GM12801 (cell line): ENCODE measurements around the gene CLPTM1L.

ENCODE experiments used
- TF ChIP-seq, protein P1 (sequence below): IDR thresholded peaks from one replicate; pipeline ENCODE4 v1.5.1; 2011; ENCODE audit warnings: control low read depth; ENCODE audit not compliant: insufficient read length; ENCODE audit errors: extremely low read depth

CLPTM1L gene

DNA sequence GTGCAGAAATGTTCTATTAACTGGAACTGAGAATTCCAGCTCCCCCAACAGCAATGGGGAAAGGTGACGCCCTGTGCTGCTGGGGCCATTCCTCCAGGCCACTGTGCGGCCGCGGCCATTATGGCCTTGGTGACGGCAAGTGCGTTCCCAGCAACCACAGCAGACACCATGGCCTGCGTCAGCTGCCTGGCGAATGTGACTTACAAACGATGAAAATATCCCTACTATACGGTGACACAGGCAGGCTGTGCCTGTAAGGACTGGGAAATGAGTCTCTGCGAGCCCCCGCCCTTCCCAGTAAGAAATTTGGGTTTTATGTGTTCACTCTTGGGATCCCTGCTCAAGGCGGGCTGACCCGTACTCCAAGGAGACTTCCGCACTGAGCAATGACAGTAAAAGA lies 20.6 kb downstream of the CLPTM1L start:
- TF ChIP-seq, protein P1, sequence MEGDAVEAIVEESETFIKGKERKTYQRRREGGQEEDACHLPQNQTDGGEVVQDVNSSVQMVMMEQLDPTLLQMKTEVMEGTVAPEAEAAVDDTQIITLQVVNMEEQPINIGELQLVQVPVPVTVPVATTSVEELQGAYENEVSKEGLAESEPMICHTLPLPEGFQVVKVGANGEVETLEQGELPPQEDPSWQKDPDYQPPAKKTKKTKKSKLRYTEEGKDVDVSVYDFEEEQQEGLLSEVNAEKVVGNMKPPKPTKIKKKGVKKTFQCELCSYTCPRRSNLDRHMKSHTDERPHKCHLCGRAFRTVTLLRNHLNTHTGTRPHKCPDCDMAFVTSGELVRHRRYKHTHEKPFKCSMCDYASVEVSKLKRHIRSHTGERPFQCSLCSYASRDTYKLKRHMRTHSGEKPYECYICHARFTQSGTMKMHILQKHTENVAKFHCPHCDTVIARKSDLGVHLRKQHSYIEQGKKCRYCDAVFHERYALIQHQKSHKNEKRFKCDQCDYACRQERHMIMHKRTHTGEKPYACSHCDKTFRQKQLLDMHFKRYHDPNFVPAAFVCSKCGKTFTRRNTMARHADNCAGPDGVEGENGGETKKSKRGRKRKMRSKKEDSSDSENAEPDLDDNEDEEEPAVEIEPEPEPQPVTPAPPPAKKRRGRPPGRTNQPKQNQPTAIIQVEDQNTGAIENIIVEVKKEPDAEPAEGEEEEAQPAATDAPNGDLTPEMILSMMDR: no peak

DNA sequence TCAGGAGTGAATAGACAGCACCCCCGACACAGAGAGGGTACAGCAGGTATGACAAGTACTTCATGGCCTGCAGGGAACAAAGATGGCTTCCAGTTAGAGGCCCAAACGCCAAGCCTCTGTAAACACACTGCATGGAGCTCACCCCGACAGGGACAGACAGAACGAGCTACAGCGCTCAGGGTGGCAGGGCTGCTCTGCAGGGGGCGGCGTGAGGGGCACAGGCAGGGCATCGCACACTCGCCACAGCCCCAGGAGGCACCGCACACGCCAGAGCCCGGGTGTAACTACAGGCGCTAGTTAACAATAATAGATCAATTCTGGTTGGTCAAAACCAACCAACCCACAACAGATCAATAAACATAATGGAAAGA lies 21.1 kb downstream of the CLPTM1L start:
- TF ChIP-seq, protein P1: no peak

DNA sequence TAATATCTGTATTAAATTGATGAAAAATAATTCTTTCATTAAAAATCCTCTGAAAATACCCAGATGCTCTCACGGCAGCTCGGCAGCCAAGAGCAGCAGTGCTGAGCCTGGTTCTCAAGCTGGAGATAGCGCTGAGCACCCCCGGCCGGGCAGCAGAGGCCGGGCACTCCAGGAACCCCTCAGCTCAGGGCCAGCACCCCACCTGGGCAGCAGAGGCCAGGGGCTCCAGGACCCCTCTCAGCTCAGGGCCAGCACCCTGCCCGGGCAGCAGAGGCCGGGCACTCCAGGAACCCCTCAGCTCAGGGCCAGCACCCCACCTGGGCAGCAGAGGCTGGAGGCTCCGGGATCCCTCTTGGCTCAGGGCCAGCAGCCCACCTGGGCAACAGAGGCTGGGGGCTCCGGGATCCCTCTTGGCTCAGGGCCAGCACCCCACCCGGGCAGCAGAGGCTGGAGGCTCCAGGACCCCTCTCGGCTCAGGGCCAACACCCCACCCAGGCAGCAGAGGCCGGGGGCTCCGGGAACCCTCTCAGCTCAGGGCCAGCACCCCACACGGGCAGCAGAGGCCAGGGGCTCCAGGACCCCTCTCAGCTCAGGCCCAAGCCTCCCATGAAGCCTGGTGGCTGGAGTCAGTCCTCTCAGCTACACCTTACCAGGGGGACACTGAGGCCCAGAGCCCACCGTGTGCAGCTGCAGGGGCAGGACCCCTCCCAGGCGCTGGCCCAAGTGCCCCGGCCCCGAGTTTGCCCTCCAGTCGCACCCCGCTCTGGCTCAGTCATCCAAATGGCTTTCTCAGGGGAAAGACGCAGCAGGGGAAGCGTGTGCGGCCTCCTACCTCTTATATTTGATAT lies 21.7 kb downstream of the CLPTM1L start:
- TF ChIP-seq, protein P1: no peak

DNA sequence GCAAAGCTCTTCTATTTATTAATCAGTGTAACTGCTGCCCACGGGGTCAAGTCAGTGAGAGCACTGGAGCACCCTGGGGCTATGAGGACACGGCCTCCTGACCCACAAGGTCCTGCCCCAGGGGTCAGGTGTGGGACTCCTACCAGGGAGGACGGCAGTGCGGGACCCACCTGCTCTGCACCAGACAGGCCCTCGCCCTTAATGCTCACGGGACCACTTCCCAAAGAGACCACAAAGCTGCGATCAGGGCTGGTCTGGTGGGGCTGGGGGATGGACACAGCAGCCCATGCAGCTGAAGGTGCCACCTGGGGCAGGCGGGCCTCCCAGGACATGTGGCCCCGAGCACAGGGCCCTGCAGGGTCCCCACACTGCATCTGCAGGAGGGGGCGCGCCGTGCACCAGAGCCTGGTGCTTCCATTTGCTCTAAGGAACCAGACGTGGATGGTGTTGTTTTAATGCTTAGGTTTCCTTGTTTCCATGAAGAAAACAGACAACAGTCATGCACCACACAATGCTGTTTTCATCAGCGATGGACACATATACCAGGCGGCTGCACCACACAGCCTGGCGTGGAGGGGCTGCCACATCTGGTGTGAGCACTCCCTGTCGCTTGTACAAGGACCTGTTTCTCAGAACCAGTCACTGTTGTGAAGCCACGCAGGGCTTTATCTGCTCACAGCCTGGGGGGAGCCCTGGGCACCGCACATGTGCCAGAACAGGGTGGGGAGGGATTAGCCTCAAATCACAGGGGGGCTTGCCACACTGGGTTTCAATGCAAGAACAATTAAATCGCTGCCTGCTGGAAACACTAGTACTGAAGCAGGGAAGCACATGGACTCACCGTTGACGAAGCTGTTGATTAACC lies 22.6 kb downstream of the CLPTM1L start:
- TF ChIP-seq, protein P1: no peak

GRCh38 chr5:1321576-1321975 lies 23.3 kb downstream of the CLPTM1L start:
- TF ChIP-seq, protein P1: no peak

DNA sequence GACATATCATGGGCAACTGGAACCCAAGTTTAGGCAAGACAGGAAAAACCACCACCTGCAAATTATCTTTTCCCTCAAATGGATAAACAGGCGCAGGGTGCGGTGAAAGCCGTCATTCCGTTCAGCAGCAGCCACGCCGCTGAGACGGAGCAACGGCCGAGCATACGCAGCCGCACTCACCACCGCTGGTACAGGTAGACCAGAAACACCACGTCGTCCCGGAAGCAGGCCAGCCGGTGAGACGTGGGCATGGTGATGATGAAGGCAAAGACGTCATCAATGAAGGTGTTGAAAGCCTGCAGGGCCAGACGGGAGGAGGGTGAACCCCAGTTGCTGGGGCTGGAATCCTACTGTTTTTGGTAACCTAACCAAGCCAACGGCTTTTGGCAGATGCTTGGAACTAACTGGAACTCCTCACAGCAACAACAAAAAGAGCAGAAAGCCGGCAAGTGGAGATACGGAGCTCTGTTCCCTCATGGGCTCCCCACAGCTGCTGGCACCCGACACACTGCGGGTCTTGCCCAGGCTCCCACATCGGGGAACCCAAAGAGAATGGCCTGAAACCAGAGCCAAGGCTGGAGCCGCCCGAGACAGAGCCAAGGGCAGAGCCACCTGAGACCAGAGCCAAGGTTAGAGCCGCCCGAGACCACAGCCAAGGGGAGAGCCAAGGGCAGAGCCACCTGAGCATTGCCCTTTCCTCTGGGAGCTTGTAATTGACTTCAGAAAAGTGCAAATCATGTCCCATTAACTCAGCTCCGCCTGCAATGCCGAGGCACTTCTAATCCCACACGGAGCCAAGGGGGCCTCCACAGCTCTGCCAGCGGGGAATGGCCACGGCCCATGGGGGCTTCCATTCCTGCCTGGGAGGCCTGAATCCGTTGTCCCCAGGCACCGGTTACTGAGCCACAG lies 24.2 kb downstream of the CLPTM1L start:
- TF ChIP-seq, protein P1: no peak
